Measurements from ENCODE around the gene C19orf44. TPM values are rescaled to one million over a fixed set of nuclear protein-coding genes. Genes with fewer than 3 reads are reported as not detected.
A peak's percentile ranks its signal among the peaks of the same experiment; 100 is the strongest.

C19orf44 gene
- total and polyA plus RNA-seq, 9 donors, result 2.8 to 9.3 (median 8.1) TPM

DNA sequence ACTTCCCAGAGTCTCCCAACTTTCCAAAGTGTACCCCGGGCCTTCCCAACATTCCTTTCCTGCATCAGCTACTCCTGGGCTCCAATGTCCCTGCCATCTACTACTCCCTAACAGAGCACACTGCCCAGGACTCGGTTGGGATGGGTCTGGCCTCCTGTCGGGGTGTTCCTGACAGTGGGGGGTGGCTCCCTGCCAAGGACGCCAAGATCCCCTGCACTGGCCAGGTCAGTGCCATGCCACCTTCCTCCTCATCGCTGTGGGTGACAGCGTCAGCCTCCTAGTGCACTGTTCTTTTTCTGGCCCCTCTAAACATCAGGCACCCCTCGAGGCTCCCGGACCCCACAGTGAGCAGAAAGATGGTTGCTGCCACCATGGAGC, 38.3 kb upstream of the C19orf44 start:
- no peak for DNase-seq
- peaks cover 56% of the 10 kb centered on the region for H3K4me1 ChIP-seq (ENCODE audit: control insufficient read depth, insufficient read depth, low read length)

GRCh38 chr19:16458391-16459341, 37.5 kb upstream of the C19orf44 start:
- H3K27me3 ChIP-seq (ENCODE audit: control insufficient read depth, insufficient read depth, low read length), result no peaks in the 10 kb centered on the region
- WGBS (ENCODE audit: insufficient coverage), result 72% methylated on average over 17 of the region's 25 CpGs
- H3K4me1 ChIP-seq (ENCODE audit: control insufficient read depth, insufficient read depth, low read length), result peaks cover 62% of the 10 kb centered on the region
- H3K36me3 ChIP-seq (ENCODE audit: control insufficient read depth, insufficient read depth, low read length), result no peaks in the 10 kb centered on the region
- no peaks in the 10 kb centered on the region for H3K9me3 ChIP-seq (replicated peaks; ENCODE audit: control insufficient read depth, low read depth, low read length)
- no peak overlapping the region for H3K27ac ChIP-seq (ENCODE audit: low read length)
- H3K4me3 ChIP-seq (ENCODE audit: low read length), result no peak overlapping the region
- DNase-seq, result no peak

More for the DNA sequence above, 38.3 kb upstream of the C19orf44 start:
- Histone ChIP-seq H3K27me3 (ENCODE audit: control insufficient read depth, insufficient read depth, low read length) (no peaks in the 10 kb centered on the region), H3K27ac (ENCODE audit: low read length) (peak overlapping the region; percentile 42), H3K36me3 (ENCODE audit: control insufficient read depth, insufficient read depth, low read length) (no peaks in the 10 kb centered on the region), H3K4me3 (ENCODE audit: low read length) (no peak overlapping the region), H3K9me3 (replicated peaks; ENCODE audit: control insufficient read depth, low read depth, low read length) (no peaks in the 10 kb centered on the region)
- 66% methylated on average over 7 of the region's 8 CpGs for WGBS (ENCODE audit: insufficient coverage)

GRCh38 chr19:16459680-16460079, 36.5 kb upstream of the C19orf44 start:
- Histone ChIP-seq H3K9me3 (replicated peaks; ENCODE audit: control insufficient read depth, low read depth, low read length) (no peaks in the 10 kb centered on the region), H3K27ac (ENCODE audit: low read length) (no peak overlapping the region), H3K4me3 (ENCODE audit: low read length) (no peak overlapping the region), H3K27me3 (ENCODE audit: control insufficient read depth, insufficient read depth, low read length) (no peaks in the 10 kb centered on the region), H3K36me3 (ENCODE audit: control insufficient read depth, insufficient read depth, low read length) (peaks cover 2% of the 10 kb centered on the region), H3K4me1 (ENCODE audit: control insufficient read depth, insufficient read depth, low read length) (peaks cover 62% of the 10 kb centered on the region)
- 100% methylated on average over 1 of the region's 3 CpGs for WGBS (ENCODE audit: insufficient coverage)
- no peak for DNase-seq

GRCh38 chr19:16460454-16460853, 35.7 kb upstream of the C19orf44 start:
- peaks cover 62% of the 10 kb centered on the region for H3K4me1 ChIP-seq (ENCODE audit: control insufficient read depth, insufficient read depth, low read length)
- DNase-seq, result no peak
- H3K9me3 ChIP-seq (replicated peaks; ENCODE audit: control insufficient read depth, low read depth, low read length), result no peaks in the 10 kb centered on the region
- no peak overlapping the region for H3K27ac ChIP-seq (ENCODE audit: low read length)
- no peak overlapping the region for H3K4me3 ChIP-seq (ENCODE audit: low read length)
- 71% methylated on average over 1 of the region's 8 CpGs for WGBS (ENCODE audit: insufficient coverage)
- peaks cover 3% of the 10 kb centered on the region for H3K36me3 ChIP-seq (ENCODE audit: control insufficient read depth, insufficient read depth, low read length)
- H3K27me3 ChIP-seq (ENCODE audit: control insufficient read depth, insufficient read depth, low read length), result no peaks in the 10 kb centered on the region

GRCh38 chr19:16461630-16462051, 34.6 kb upstream of the C19orf44 start:
- no peaks in the 10 kb centered on the region for H3K27me3 ChIP-seq (ENCODE audit: control insufficient read depth, insufficient read depth, low read length)
- DNase-seq, result peak; percentile 46
- 33% methylated on average over 3 of the region's 9 CpGs for WGBS (ENCODE audit: insufficient coverage)
- peaks cover 4% of the 10 kb centered on the region for H3K36me3 ChIP-seq (ENCODE audit: control insufficient read depth, insufficient read depth, low read length)
- peak overlapping the region; percentile 62 for H3K27ac ChIP-seq (ENCODE audit: low read length)
- H3K9me3 ChIP-seq (replicated peaks; ENCODE audit: control insufficient read depth, low read depth, low read length), result no peaks in the 10 kb centered on the region
- no peak overlapping the region for H3K4me3 ChIP-seq (ENCODE audit: low read length)
- peaks cover 60% of the 10 kb centered on the region for H3K4me1 ChIP-seq (ENCODE audit: control insufficient read depth, insufficient read depth, low read length)

DNA sequence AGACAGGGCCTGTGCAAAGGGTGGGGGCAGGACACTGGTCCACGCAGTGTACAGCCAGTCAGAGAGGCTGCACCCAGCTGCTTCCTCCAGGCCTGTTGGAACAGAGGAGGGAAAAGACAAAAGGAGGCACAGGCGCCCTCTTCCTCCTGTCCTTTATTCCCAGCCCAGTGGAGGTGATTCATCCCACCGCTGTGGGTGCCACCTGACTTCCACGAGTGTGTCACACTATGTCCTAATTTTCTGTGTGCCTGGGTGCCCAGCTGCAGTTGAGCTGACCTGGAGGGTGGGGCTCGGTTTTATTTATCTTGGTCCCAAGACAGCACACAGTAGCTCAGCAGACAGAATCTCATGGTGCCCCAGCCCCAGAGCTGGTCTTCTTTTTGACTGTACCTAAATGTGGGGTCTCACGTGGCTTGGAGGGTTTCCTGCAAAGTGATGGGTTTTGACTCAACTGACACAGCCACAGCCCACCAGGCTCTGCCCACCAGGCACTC, 33.4 kb upstream of the C19orf44 start:
- H3K27ac ChIP-seq (ENCODE audit: low read length), result no peak overlapping the region
- peaks cover 50% of the 10 kb centered on the region for H3K4me1 ChIP-seq (ENCODE audit: control insufficient read depth, insufficient read depth, low read length)
- H3K36me3 ChIP-seq (ENCODE audit: control insufficient read depth, insufficient read depth, low read length), result peaks cover 4% of the 10 kb centered on the region
- 68% methylated on average over 3 of the region's 6 CpGs for WGBS (ENCODE audit: insufficient coverage)
- H3K27me3 ChIP-seq (ENCODE audit: control insufficient read depth, insufficient read depth, low read length), result no peaks in the 10 kb centered on the region
- no peaks in the 10 kb centered on the region for H3K9me3 ChIP-seq (replicated peaks; ENCODE audit: control insufficient read depth, low read depth, low read length)
- DNase-seq, result no peak
- no peak overlapping the region for H3K4me3 ChIP-seq (ENCODE audit: low read length)

DNA sequence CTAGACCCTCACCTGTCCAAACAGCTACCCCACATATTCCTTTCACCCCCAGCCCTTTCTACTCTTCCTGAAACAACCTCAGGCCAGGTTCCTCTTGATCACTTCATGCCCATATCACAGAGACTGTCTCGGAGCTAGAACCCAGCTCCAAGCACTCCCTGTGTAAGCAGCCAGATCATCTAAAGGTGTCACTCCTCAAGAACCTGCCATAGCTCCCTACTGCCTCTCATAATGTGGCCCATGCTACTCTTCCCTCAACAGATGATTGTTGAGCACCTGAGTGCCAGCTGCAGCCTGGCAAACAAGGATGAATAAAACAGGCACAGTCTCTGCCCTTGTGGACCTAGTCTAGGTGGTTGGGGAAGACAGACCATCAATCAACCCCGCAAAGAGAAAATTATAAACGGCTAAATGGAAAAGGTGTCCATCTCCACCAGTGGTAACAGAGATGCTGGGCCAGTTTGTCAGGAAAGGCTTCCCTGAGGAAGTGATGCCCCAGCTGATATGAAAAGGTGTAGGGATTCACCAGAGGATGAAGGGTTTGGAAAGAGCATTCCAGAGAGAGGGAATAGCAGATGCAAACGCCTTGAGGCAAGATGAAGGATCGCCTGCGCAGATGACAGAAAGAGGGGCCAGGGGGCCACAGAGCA, 32.7 kb upstream of the C19orf44 start:
- Histone ChIP-seq H3K4me3 (ENCODE audit: low read length) (no peak overlapping the region), H3K4me1 (ENCODE audit: control insufficient read depth, insufficient read depth, low read length) (peaks cover 47% of the 10 kb centered on the region), H3K27ac (ENCODE audit: low read length) (no peak overlapping the region), H3K9me3 (replicated peaks; ENCODE audit: control insufficient read depth, low read depth, low read length) (no peaks in the 10 kb centered on the region), H3K36me3 (ENCODE audit: control insufficient read depth, insufficient read depth, low read length) (peaks cover 4% of the 10 kb centered on the region), H3K27me3 (ENCODE audit: control insufficient read depth, insufficient read depth, low read length) (no peaks in the 10 kb centered on the region)
- DNase-seq, result no peak
- 87% methylated on average over 6 of the region's 6 CpGs for WGBS (ENCODE audit: insufficient coverage)

GRCh38 chr19:16463991-16464575, 32.1 kb upstream of the C19orf44 start:
- H3K9me3 ChIP-seq (replicated peaks; ENCODE audit: control insufficient read depth, low read depth, low read length), result no peaks in the 10 kb centered on the region
- no peaks in the 10 kb centered on the region for H3K27me3 ChIP-seq (ENCODE audit: control insufficient read depth, insufficient read depth, low read length)
- WGBS (ENCODE audit: insufficient coverage), result 59% methylated on average over 11 of the region's 12 CpGs
- no peak for DNase-seq
- no peak overlapping the region for H3K4me3 ChIP-seq (ENCODE audit: low read length)
- peaks cover 41% of the 10 kb centered on the region for H3K4me1 ChIP-seq (ENCODE audit: control insufficient read depth, insufficient read depth, low read length)
- H3K36me3 ChIP-seq (ENCODE audit: control insufficient read depth, insufficient read depth, low read length), result peaks cover 6% of the 10 kb centered on the region
- H3K27ac ChIP-seq (ENCODE audit: low read length), result peak overlapping the region; percentile 29

DNA sequence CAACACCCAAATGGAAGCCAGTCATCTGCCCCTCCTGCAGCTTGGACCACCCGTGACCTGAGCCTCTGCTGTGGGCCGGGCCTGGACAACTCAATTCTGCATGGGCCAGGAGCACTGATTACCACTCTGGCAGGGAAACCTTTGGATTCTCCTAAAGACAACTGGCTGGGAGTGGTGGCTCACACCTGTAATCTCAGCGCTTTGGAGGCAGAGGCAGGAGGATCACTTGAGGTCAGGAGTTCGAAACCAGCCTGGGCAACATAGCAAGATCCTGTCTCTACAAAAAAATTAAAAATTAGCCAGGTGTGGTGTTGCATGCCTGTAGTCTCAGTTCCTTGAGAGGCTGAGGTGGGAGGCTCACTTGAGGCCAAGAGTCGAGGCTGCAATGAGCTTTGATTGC, 31.0 kb upstream of the C19orf44 start:
- H3K4me1 ChIP-seq (ENCODE audit: control insufficient read depth, insufficient read depth, low read length), result peaks cover 41% of the 10 kb centered on the region
- no peaks in the 10 kb centered on the region for H3K9me3 ChIP-seq (replicated peaks; ENCODE audit: control insufficient read depth, low read depth, low read length)
- no peak overlapping the region for H3K4me3 ChIP-seq (ENCODE audit: low read length)
- no peak overlapping the region for H3K27ac ChIP-seq (ENCODE audit: low read length)
- WGBS (ENCODE audit: insufficient coverage), result 93% methylated on average over 2 of the region's 5 CpGs
- no peak for DNase-seq
- H3K36me3 ChIP-seq (ENCODE audit: control insufficient read depth, insufficient read depth, low read length), result peaks cover 8% of the 10 kb centered on the region
- no peaks in the 10 kb centered on the region for H3K27me3 ChIP-seq (ENCODE audit: control insufficient read depth, insufficient read depth, low read length)

All from muscle of leg (tissue), 11 donors.